Measurements from ENCODE around the gene CNOT6L.
"Not testable (repeated sequence)": the region's sequence is repeated elsewhere in the genome, so short reads cannot be mapped to it uniquely, and the experiment has no call there.

DNA sequence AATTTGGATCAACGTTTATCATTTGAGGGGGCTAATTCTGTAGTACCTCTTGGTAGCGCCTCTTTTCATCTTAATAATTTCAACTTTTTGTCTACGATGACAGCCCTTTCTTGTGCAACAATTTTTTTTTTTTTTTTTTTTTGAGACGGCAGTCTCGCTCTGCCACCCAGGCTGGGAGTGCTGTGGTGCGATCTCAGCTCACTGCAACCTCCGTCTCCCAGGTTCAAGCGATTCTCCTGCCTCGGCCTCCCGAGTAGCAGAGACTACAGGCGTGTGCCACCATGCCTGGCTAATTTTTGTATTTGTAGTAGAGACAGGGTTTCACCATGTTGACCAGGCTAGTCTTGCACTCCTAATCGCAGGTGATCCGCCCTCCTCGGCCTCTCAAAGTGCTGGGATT is 44.2 kb upstream of the CNOT6L start:
- not testable (repeated sequence) for TF ChIP-seq FOXM1 (IDR thresholded peaks at IDR 0.05; ENCODE audit: low read depth); USF1 (IDR thresholded peaks at IDR 0.05; ENCODE audit: borderline replicate concordance, low read depth); CHD2 (IDR thresholded peaks at IDR 0.05; ENCODE audit: low read length, partially characterized antibody)
